HG02610 (cell line): ENCODE measurements around the gene DUSP22.
A peak's percentile ranks its signal among the peaks of the same experiment; 100 is the strongest.

Experiments used
- ATAC-seq: cut with Tn5 transposase; IDR thresholded peaks from one replicate; pipeline ENCODE4 v1.9.1; 2021; ENCODE audit warnings: mild to moderate bottlenecking, moderate library complexity; ENCODE audit not compliant: unreplicated experiment

DUSP22 gene

GRCh38 chr6:392441-393390 is 100.4 kb downstream of the DUSP22 start:
- ATAC-seq, result no peak

- ATAC-seq, result peak; percentile 20
Measured at GRCh38 chr6:393391-394221, 101.3 kb downstream of the DUSP22 start.

GRCh38 chr6:394641-395289 is 102.5 kb downstream of the DUSP22 start:
- ATAC-seq, result no peak

- ATAC-seq, result no peak
Measured at GRCh38 chr6:395432-396125, 103.3 kb downstream of the DUSP22 start.

- no peak for ATAC-seq
Measured at GRCh38 chr6:396126-396520, 103.8 kb downstream of the DUSP22 start.

- ATAC-seq, result no peak
Measured at GRCh38 chr6:397056-397455, 104.8 kb downstream of the DUSP22 start.

GRCh38 chr6:397604-398003 is 105.3 kb downstream of the DUSP22 start:
- no peak for ATAC-seq

- no peak for ATAC-seq
Measured at GRCh38 chr6:398065-398464, 105.8 kb downstream of the DUSP22 start.

- no peak for ATAC-seq
Measured at GRCh38 chr6:398558-399078, 106.3 kb downstream of the DUSP22 start.

- ATAC-seq, result no peak
Measured at GRCh38 chr6:399785-400534, 107.7 kb downstream of the DUSP22 start.

- ATAC-seq, result no peak
Measured at GRCh38 chr6:400815-401214, 108.5 kb downstream of the DUSP22 start.
